Measurements from ENCODE around the gene GNRH2. TPM values are rescaled to one million over a fixed set of nuclear protein-coding genes. Genes with fewer than 3 reads are reported as not detected.
A peak's percentile ranks its signal among the peaks of the same experiment; 100 is the strongest.

GNRH2 gene
- total RNA-seq, 1 donor from 2014 or later, result not detected

DNA sequence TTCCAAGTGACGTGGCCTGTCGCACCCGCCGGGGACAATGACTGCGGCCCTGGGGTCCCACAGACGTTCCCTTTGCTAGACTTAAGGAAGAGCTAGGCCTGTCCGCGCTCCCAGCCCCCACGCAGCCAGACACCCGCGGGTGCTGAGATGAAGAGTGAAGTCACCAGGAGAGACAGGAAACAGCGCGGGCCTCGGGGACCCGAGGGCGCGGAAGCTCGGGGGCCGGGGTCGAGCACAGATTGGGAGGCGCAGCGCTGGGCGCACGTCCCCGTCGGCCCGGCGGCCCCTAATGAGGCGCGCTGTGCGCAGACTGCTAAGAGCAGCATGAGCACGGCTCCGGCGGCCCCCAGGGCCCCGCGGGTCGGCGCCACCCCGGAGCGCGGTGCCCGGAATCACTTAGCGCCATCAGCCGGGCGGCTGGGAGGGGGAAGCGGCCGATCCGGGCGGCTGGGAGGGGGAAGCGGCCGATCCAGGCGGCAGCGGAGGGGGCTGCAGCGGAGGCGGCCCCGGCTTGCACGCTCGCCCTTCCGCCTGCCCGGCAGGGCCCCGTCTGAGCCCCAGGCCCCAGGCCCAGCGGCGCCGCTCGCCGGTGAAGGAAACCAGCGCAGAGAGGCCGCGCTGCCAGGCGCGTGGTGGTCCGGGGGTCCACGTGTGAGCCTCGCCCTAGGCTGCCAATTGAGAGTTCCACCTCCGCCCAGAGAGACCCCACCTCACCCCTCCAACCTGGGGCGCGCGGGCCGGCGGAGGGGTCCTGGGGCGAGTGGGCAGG lies 49.4 kb downstream of the GNRH2 start:
- Histone ChIP-seq H3K4me1 (peaks cover 9% of the 10 kb centered on the region), H3K27me3 (ENCODE audit: low read depth) (peaks cover 53% of the 10 kb centered on the region), H3K4me3 (peak overlapping the region; percentile 58), H3K36me3 (no peaks in the 10 kb centered on the region), H3K9me3 (replicated peaks) (no peaks in the 10 kb centered on the region), H3K27ac (replicated peaks) (no peak overlapping the region)
- DNase-seq, result no peak
- TF ChIP-seq, protein P1, sequence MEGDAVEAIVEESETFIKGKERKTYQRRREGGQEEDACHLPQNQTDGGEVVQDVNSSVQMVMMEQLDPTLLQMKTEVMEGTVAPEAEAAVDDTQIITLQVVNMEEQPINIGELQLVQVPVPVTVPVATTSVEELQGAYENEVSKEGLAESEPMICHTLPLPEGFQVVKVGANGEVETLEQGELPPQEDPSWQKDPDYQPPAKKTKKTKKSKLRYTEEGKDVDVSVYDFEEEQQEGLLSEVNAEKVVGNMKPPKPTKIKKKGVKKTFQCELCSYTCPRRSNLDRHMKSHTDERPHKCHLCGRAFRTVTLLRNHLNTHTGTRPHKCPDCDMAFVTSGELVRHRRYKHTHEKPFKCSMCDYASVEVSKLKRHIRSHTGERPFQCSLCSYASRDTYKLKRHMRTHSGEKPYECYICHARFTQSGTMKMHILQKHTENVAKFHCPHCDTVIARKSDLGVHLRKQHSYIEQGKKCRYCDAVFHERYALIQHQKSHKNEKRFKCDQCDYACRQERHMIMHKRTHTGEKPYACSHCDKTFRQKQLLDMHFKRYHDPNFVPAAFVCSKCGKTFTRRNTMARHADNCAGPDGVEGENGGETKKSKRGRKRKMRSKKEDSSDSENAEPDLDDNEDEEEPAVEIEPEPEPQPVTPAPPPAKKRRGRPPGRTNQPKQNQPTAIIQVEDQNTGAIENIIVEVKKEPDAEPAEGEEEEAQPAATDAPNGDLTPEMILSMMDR (IDR thresholded peaks at IDR 0.05; ENCODE audit: borderline replicate concordance), result no peak
- intact Hi-C loops (cut with micrococcal nuclease), result no loop called here

- TF ChIP-seq, protein P1 (IDR thresholded peaks at IDR 0.05; ENCODE audit: borderline replicate concordance), result no peak
- intact Hi-C loops (cut with micrococcal nuclease), result no loop called here
- Histone ChIP-seq H3K9me3 (replicated peaks) (no peaks in the 10 kb centered on the region), H3K36me3 (no peaks in the 10 kb centered on the region), H3K27me3 (ENCODE audit: low read depth) (peaks cover 53% of the 10 kb centered on the region), H3K4me1 (peaks cover 9% of the 10 kb centered on the region), H3K4me3 (no peak overlapping the region), H3K27ac (replicated peaks) (no peak overlapping the region)
- no peak for DNase-seq
Observed at GRCh38 chr20:3093861-3094361, 50.5 kb downstream of the GNRH2 start.

DNA sequence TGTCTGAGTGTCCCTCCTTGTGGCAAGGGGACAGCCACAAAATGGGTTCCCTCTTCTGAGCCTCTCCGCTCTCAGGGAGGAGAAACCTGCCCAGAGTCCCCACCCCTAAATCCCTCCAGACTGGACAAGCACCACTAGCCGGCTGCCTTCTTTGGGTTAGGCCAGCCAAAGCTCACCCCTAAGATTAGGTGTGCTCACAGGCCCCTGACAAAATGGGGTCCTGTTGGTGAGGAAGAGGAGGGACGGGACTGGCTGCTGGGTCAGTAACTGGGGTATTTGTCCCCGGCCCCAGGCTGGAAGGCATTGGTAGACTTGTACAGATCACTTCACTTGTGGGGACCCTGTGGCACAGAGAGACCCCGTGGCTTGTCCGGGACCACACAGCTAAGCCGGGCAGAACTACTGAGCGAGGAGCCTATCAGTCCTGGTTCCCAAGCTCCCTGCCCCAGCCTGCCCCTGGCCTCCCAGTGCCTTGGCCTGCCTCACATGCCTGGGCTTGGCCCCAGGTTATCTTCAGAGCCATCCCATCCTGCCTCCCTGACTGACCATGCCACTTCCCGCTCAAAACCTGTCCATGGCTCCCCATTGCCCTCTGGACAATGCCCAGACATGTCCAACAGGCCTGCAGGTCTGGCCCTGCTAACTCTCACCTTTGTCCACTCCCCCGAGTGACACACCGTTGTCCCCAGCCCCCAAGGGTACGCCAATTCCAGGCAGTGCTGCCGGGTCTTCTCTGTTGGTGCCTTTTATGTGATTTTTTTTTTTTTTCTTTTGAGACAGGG lies 51.6 kb downstream of the GNRH2 start:
- H3K27me3 ChIP-seq (ENCODE audit: low read depth), result peaks cover 53% of the 10 kb centered on the region
- DNase-seq, result no peak
- intact Hi-C loops (cut with micrococcal nuclease), result no loop called here
- no peaks in the 10 kb centered on the region for H3K9me3 ChIP-seq (replicated peaks)
- H3K4me3 ChIP-seq, result no peak overlapping the region
- H3K27ac ChIP-seq (replicated peaks), result no peak overlapping the region
- TF ChIP-seq, protein P1 (IDR thresholded peaks at IDR 0.05; ENCODE audit: borderline replicate concordance), result no peak
- H3K4me1 ChIP-seq, result peaks cover 9% of the 10 kb centered on the region
- H3K36me3 ChIP-seq, result no peaks in the 10 kb centered on the region

Other genes starting within 250 kb of the GNRH2 start
- 0.69 TPM for gene CPXM1, start 243.0 kb upstream of the GNRH2 start, total RNA-seq
- gene C20orf141, start 228.6 kb upstream of the GNRH2 start, total RNA-seq, result not detected
- not detected for gene TMEM239, start 227.3 kb upstream of the GNRH2 start, total RNA-seq
- 9.4 TPM for gene PCED1A, start 203.0 kb upstream of the GNRH2 start, total RNA-seq
- gene VPS16, start 202.9 kb upstream of the GNRH2 start, total RNA-seq, result 15.7 TPM
- 23.5 TPM for gene PTPRA, start 170.1 kb upstream of the GNRH2 start, total RNA-seq
- gene MRPS26, start 2.4 kb downstream of the GNRH2 start, total RNA-seq, result 55.6 TPM
- gene OXT, start 28.0 kb downstream of the GNRH2 start, total RNA-seq, result not detected
- 0.38 TPM for gene AVP, start 41.1 kb downstream of the GNRH2 start, total RNA-seq
- gene FASTKD5, start 116.2 kb downstream of the GNRH2 start, total RNA-seq, result 27.8 TPM
- gene UBOX5, start 116.2 kb downstream of the GNRH2 start, total RNA-seq, result 3.1 TPM
- 13.4 TPM for gene LZTS3, start 129.9 kb downstream of the GNRH2 start, total RNA-seq
- gene DDRGK1, start 161.1 kb downstream of the GNRH2 start, total RNA-seq, result 30.0 TPM
- 17.2 TPM for gene ITPA, start 165.9 kb downstream of the GNRH2 start, total RNA-seq
- 0.11 TPM for gene SLC4A11, start 195.6 kb downstream of the GNRH2 start, total RNA-seq